HG03108 (cell line): ENCODE measurements around the gene PDC.

ENCODE experiments used
- ATAC-seq: cut with Tn5 transposase; IDR thresholded peaks from one replicate; pipeline ENCODE4 v1.9.1; 2021; ENCODE audit warnings: moderate library complexity; ENCODE audit not compliant: unreplicated experiment

PDC gene

GRCh38 chr1:186461014-186461413 lies at the start of gene PDC:
Gene PDC (minus strand): TSS chr1:186461114. CDS start chr1:186449459, 11,655 bp downstream.
- ATAC-seq: no peak

DNA sequence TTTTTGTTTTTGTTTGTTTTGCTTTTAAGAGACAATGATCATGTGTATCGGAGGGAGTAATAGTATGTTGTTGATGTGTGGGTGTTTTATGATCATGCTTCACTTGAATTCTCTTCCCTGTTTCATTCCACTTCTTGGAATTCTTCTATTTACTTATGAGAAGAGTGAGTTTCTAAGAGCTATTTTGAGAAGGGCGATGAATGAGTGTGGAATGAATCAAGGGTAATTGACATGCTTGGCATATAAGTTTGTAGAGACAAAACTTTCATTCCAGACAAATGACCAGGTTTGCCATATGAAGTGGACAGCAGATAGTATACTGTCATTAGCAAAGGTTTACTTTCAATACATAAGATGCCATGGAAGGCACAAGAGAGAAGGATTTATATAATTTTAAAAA lies 42.3 kb upstream of the PDC start:
- ATAC-seq: no peak

DNA sequence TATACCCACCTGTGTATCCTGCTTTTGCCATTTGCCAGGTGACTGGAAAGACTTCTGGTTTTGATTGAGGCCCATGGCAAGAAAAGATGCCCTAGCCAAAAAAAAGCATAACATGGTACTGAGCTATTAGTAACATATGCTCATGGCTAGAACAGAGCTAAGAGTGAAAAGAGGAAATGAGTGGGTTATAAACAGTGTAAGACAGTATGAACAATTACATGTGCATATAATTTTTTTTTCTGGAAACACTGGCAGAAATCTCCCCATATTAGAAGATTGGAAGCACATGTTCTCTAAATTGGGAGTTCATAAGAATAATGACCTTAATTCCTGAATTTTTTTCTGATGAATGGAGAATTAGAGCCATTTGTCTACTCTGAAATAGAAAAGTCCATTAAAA lies 41.2 kb upstream of the PDC start:
- ATAC-seq: no peak

GRCh38 chr1:186500804-186501203 lies 39.9 kb upstream of the PDC start:
- ATAC-seq: no peak

DNA sequence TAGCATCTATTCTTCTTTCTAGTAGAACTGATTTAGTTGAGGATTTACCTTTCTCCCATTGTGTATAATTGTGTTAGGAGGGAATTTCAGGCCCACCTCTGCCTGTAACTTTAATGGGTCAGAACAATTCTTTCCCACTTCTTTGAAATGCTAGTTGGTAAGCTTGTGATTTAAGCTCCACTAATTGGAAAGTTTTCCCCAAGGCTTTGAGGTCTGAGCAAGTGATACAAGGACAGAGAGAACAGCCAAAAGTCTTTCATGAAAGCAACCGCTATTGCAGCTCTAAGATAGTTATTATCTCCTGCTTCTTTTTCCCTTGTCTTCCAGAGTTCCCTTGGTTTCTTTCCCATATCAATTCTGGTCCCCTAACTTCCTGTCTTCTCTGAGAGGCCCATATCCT lies 38.7 kb upstream of the PDC start:
- ATAC-seq: no peak

GRCh38 chr1:186498695-186499389 lies 37.9 kb upstream of the PDC start:
- ATAC-seq: no peak

DNA sequence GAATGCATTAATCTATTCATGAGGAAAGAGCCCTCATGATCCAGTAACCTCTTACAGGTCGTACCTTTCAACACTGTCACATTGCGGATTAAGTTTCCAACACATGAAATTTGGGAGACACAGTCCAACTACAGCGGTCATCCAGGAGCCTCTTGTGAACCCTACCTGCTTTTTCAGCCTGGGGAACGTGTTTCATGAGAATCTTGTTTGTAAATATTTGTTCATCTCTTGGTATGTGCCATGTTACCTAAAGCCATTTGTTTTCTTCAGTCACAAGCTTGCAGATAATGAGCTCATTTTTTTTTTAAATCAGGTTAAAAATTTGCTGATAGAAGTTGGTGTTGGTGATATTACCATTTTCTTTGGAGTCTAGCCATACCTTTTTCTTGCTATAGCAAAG lies 37.2 kb upstream of the PDC start:
- ATAC-seq: no peak

GRCh38 chr1:186497651-186498050 lies 36.7 kb upstream of the PDC start:
- no peak for ATAC-seq

DNA sequence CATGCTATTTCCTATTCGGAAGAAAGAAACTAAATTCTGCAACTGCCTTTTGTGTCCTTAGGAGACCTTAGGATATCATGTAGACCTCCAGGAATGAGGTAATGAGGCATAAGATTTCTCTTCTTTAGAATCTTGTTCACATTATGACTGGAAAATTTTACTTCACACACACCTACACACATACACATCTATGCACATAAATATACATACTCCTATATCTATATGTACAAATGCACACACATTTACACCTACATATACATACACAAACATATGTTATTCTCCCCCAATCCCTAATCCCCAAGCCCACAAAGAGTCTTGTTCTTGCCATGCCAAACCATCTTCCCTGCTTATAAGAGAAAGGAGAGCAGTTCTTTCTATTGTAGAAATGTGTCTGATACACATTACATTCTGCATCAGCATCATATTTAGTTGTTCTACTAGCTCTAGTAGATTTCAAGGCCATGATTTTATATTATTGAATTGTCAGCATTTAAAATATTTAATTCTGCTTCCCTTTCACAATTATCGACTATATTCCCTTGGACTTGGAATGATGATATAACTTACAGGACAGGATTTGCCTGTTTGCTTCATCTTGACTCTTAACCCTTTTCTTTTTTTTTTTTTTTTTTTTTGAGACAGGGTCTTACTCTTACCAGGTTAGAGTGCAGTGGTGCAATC lies 35.4 kb upstream of the PDC start:
- ATAC-seq: no peak

DNA sequence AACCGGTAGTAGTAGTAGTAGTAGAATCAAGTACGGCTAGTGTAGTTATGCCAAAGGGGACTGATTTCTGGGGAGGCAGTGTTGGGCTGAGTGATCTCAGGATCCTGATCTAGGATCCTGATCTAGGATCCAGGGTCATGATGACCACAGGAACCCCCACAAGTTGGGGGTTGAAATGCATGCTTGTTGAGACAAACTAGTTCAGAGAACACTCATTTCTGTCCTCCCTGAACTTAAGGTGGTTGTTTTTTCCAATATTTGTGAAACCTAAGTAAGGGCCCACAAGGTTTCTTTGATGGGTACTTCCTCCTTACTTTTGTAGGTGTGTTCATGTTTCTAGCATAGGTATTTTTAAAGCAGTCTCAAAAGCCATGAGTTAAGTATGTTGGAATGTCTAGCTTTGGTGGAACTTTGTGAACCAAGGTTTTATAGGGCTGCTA lies 33.9 kb upstream of the PDC start:
- no peak for ATAC-seq

DNA sequence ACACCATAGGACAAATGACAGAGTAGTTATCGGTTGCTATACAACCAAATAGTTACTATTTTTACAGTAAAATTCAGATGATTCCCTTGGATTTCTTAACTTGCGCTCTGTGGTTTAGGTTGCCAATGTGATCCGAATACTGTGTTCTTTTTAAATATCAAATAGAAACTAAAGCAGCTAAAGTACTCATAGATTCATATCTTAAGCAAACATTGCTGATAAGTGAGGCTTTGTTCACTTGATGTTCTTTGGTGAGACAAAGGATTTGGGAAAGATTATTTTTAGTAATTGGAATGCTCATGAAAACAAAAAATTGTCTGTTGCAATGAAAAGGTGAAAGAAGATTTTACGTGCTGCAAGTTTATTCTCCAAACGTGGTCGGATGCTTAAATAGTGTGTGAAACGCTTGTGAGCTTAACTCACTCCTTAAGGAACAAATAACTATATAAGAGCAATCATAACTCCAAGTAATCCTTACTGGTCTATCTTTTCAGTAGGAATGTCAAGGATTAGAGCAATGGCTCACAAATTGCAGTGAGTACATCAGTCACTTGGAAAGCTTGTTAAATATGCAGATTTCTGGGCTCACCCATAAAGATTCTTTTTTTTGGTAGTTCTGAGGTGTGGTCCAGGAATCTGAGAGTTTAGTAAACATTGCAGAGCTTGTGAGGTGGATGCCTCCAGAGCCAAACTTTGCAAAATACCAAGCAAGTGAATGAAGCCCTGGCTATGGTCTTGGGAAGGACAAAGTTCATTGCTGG lies 31.8 kb upstream of the PDC start:
- no peak for ATAC-seq

- ATAC-seq: no peak
Measured at GRCh38 chr1:186491336-186491735, 30.4 kb upstream of the PDC start.

- no peak for ATAC-seq
Measured at GRCh38 chr1:186487163-186487562, 26.2 kb upstream of the PDC start.

DNA sequence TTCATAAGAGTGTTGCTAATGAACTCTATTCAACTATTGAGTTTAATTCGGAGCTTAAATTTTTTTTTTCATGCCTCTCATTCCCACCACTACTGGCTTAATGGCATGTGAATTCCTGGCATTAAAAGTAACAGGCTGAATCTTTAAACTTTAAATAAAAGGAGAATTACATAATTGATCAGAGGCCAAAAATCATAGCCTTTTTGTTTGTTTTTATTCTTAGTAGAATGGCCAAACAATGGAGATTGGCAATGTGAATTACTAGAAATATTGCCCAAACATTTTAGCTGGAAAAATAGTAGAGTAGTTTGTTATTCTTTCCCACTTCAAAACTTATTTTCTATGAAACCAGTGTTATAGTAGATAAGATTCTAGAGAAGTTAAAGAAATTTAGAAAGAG lies 25.1 kb upstream of the PDC start:
- no peak for ATAC-seq

GRCh38 chr1:186483561-186483960 lies 22.6 kb upstream of the PDC start:
- ATAC-seq: no peak

DNA sequence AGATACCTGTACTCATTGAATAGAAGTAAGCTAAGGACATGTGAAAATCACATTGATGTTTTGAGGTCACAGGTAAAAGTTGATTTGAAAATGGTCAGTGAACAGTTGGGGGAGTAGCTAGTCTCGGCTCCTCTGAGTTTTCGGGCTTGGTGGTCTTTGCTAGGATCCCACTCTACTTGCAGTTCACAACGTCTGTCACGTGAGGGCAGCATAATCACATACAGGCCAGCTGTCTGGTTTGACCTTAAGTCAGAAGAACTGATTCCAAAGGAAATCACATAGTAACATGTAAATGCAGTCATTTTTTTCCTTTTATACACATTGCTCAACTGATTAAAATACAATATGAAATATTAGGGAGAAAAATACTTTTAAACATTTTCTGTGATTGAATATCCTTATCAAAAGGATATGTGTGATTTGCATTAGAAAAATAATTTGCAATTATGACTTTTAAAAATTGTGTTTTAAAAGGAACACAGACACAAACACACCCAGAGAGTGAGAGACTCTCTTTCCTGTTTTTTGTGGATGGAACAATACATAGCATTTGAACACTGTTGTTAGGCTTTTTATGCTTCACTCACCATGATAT lies 21.8 kb upstream of the PDC start:
- peak; percentile 88 for ATAC-seq

DNA sequence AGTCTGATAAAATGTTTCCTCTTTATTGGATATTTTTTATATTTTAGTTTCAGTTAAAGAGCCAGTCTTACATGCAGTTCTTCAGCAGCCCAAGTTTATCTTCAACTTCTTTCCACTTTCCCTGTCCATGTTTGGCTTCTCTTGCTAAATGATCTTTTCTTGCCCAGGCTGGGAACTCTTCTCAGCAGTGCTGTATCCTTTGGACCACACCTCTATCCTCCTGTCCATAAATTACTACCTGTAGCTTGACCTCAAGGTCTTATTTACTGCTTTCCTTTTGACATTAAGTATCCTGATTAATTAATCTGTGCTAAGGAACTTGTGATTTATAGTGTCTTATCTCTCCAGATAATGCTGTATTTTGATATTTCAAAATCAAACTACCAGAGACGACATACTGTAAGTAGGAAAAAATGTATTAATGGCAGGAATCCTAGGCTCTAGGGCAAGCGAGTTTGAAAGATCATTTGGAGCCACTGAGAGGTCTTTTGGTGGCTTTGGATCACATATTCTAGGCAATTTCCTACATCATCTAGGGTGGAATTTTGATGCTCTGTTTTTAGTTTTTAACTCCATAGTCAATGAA lies 20.5 kb upstream of the PDC start:
- no peak for ATAC-seq

- ATAC-seq: no peak
Measured at GRCh38 chr1:186479162-186479561, 18.2 kb upstream of the PDC start.

- no peak for ATAC-seq
Measured at GRCh38 chr1:186476264-186477040, 15.5 kb upstream of the PDC start.

DNA sequence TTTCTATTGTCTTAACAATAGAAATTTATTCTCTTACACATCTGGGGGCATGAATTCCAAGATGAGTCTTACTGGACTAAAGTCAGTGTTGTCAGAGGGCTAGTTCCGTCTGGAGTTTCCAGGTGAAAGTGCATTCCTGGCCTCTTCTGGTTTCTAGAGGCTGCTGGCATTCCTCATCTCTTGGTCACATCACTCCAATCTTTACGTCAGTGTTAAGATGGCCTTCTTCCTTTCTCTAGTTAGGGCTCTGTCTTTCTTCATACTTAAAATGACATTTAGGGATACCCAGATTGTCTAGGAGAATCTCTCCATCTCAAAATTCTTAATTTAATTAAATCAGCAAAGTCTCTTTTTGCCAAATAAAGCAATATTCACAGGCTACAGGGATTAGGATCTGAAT lies 13.3 kb upstream of the PDC start:
- ATAC-seq: no peak
